Liver (tissue), 9 donors: Measurements from ENCODE around the gene LHX3. TPM values are rescaled to one million over a fixed set of nuclear protein-coding genes. Genes with fewer than 3 reads are reported as not detected.

Experiments
- DNase-seq: peaks from one replicate; pipeline ENCODE4 v3.0.0-alpha.2; 2017; ENCODE audit warnings: low spot score
- H3K27ac ChIP-seq, 2 donors: one replicate each; pipeline ENCODE4 v1.7.0; 2013; ENCODE audit warnings: inconsistent platforms in 2 of 2, low read length in 2 of 2, control low read depth in 1 of 2, low read depth in 1 of 2, mild to moderate bottlenecking in 1 of 2
- H3K27me3 ChIP-seq, 4 donors: one replicate each; pipeline versions ENCODE4 v1.6.1 to v1.7.0; 2013; ENCODE audit warnings: low read length in 3 of 4, inconsistent platforms in 1 of 4, mild to moderate bottlenecking in 1 of 4, moderate library complexity in 1 of 4; ENCODE audit not compliant: control insufficient read depth in 4 of 4, insufficient read depth in 4 of 4
- H3K36me3 ChIP-seq, 4 donors: one replicate each; pipeline versions ENCODE4 v1.6.1 to v1.7.0; 2013; ENCODE audit warnings: low read length in 3 of 4, mild to moderate bottlenecking in 3 of 4, low read depth in 1 of 4, moderate library complexity in 1 of 4; ENCODE audit not compliant: control insufficient read depth in 4 of 4, insufficient read depth in 3 of 4
- H3K4me1 ChIP-seq, 4 donors: one replicate each; pipeline versions ENCODE4 v1.6.1 to v1.7.0; 2013; ENCODE audit warnings: low read length in 3 of 4, mild to moderate bottlenecking in 3 of 4, moderate library complexity in 1 of 4; ENCODE audit not compliant: control insufficient read depth in 4 of 4, insufficient read depth in 4 of 4
- H3K4me3 ChIP-seq, 3 donors: one replicate each; pipeline versions ENCODE4 v1.6.1 to v1.7.0; 2013; ENCODE audit warnings: low read length in 3 of 3, control low read depth in 1 of 3, low read depth in 1 of 3, mild to moderate bottlenecking in 1 of 3
- H3K9ac ChIP-seq, 2 donors: one replicate each; pipeline ENCODE4 v1.7.0; 2013; ENCODE audit warnings: low read length in 2 of 2, mild to moderate bottlenecking in 2 of 2, moderate library complexity in 2 of 2, control low read depth in 1 of 2, low read depth in 1 of 2
- H3K9me3 ChIP-seq, 4 donors: one replicate each; pipeline versions ENCODE4 v1.6.1 to v1.7.0; 2013; ENCODE audit warnings: low read length in 3 of 4; ENCODE audit not compliant: control insufficient read depth in 4 of 4
- CTCF ChIP-seq: fragments of 150-350 bp; IDR thresholded peaks from 2 replicates; pipeline ENCODE4 v1.5.1; 2017; ENCODE audit warnings: improper control_type of control experiment, low read depth, low read length; ENCODE audit not compliant: missing input control
- EGR1 ChIP-seq, 2 donors: IDR thresholded peaks; 2 replicates each; pipeline ENCODE4 v1.6.1; 2016 to 2018; ENCODE audit warnings: antibody characterized with exemption in 2 of 2, low read depth in 2 of 2
- FOXA1 ChIP-seq: IDR thresholded peaks from 2 replicates; pipeline ENCODE4 v1.6.1; 2016; ENCODE audit warnings: antibody characterized with exemption
- FOXA2 ChIP-seq: IDR thresholded peaks from 2 replicates; pipeline ENCODE4 v1.6.1; 2016; ENCODE audit warnings: antibody characterized with exemption
- GABPA ChIP-seq, 2 donors: IDR thresholded peaks in 1 of 2; conservative IDR thresholded peaks in 1 of 2; 2 replicates each; pipeline ENCODE4 v1.6.1; 2016; ENCODE audit warnings: antibody characterized with exemption in 2 of 2, mild to moderate bottlenecking in 1 of 2, moderate library complexity in 1 of 2
- HNF4G ChIP-seq: IDR thresholded peaks from 2 replicates; pipeline ENCODE4 v1.6.1; 2016; ENCODE audit warnings: antibody characterized with exemption
- JUND ChIP-seq, 2 donors: IDR thresholded peaks; 2 replicates each; pipeline ENCODE4 v1.6.1; 2016; ENCODE audit warnings: antibody characterized with exemption in 2 of 2
- NR2F2 ChIP-seq: IDR thresholded peaks from 2 replicates; pipeline ENCODE4 v1.6.1; 2016; ENCODE audit warnings: antibody characterized with exemption
- RAD21 ChIP-seq, 2 donors: IDR thresholded peaks; 2 replicates each; pipeline ENCODE4 v1.6.1; 2016; ENCODE audit warnings: antibody characterized with exemption in 2 of 2, mild to moderate bottlenecking in 2 of 2
- SP1 ChIP-seq: IDR thresholded peaks from 2 replicates; pipeline ENCODE4 v1.6.1; 2018; ENCODE audit warnings: antibody characterized with exemption, mild to moderate bottlenecking
- ZBTB33 ChIP-seq: IDR thresholded peaks from 2 replicates; pipeline ENCODE4 v1.6.1; 2016; ENCODE audit warnings: antibody characterized with exemption
- WGBS: extraction: QIAGEN DNeasy Blood & Tissue Kit; methylation state at CpG from one replicate; pipeline ENCODE4 v1.1.7; 2013; 5-methylcytosine and 5-hydroxymethylcytosine counted together
- polyA plus RNA-seq, 2 donors: library from polyadenylated mRNA; stranded (reverse) in 1 of 2; unstranded in 1 of 2; fragments of 200-250 nt in 1 of 2; fragments of >200 nt in 1 of 2; fragmentation: Nextera tagmentation in 1 of 2; extraction: Ambion mirVana in 1 of 2; gene quantifications; one replicate each; pipeline versions ENCODE4 v1.2.1 to v1.2.3, GENCODE V29; 2013 to 2015
- total RNA-seq, 2 donors: library from RNA; depleted of rRNA; stranded (reverse); fragments of >200 nt; gene quantifications; one replicate each; pipeline ENCODE4 v1.2.3, GENCODE V29; 2014
- TF ChIP-seq, protein P1 (sequence below): IDR thresholded peaks from 2 replicates; pipeline ENCODE4 v1.6.1; 2016; ENCODE audit warnings: antibody characterized with exemption
- donor health status: healthy.
- donor health status: healthy.
- donor health status: healthy.
- donor health status: healthy.
- donor health status: healthy.

Gene LHX3
- total and polyA plus RNA-seq, 4 donors = not detected

GRCh38 chr9:136171009-136171800 is 33.7 kb downstream of the LHX3 start:
- 44% methylated on average over 16 of the region's 16 CpGs for WGBS
- no peak for DNase-seq

DNA sequence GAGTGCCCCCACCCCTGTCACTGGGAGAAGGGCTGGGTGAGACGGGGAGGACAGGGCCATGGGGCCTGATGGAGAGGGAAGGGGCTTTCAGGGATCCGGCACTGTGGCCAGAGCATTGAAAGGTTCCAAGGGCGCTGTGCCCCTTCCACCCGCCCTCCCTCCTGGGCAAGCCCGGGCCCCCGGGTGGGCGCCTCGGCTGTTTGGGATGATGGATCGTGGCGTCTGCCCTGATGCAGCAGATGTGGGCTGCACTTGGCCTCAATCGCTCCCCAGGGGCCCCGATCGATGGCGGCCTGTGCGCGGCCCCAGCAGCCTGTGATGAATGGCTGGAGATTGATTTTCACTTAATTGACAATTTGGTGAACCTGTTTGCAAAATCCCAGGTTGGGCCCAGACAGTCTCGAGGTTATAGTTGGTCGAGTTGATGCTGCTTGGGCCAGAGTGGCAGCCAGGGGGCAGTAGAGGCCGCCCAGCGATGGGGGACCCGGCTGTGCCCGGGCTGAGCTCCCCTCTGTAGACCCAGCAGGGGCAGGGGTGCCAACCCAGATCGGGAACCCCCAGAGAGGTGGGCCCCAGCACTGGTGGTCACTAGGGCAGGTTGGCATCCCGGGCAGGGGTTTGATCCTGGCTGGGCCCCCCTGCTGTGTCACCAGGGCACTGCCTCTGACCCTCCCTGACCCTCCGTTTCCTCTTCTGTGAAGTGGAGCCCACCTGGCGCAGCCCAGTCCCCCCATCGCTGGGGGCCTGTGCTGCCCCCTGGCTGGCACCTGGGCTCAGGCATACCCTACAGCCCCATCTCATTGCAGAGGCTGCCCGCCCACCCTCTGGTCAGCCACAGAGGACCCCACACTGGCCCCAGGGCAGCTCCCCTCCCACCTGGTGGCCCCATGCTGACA is 34.7 kb downstream of the LHX3 start:
- Histone ChIP-seq H3K27me3 (peaks cover 0 to 2% (median 0%) of the 10 kb centered on the region in 4 donors), H3K4me1 (no peaks in the 10 kb centered on the region), H3K9me3 (no peaks in the 10 kb centered on the region), H3K36me3 (no peaks in the 10 kb centered on the region), H3K9ac (no peak overlapping the region), H3K4me3 (no peak overlapping the region), H3K27ac (no peak overlapping the region)
- DNase-seq = peak; percentile 73
- 47% methylated on average over 28 of the region's 28 CpGs for WGBS
- TF ChIP-seq FOXA1 (no peak), RAD21 (IDR thresholded peaks at IDR 0.05) (peak; percentile 72 to 81), CTCF (peak; percentile 69)

More at GRCh38 chr9:136171009-136171800, 33.7 kb downstream of the LHX3 start:
- Histone ChIP-seq H3K27ac (no peak overlapping the region), H3K4me3 (no peak overlapping the region), H3K4me1 (no peaks in the 10 kb centered on the region), H3K9me3 (no peaks in the 10 kb centered on the region), H3K36me3 (no peaks in the 10 kb centered on the region), H3K27me3 (peaks cover 0 to 2% (median 0%) of the 10 kb centered on the region in 4 donors), H3K9ac (no peak overlapping the region)
- TF ChIP-seq EGR1 (IDR thresholded peaks at IDR 0.05; ENCODE audit: low read depth in 2 of 2) (no peak), HNF4G (no peak), CTCF (no peak), RAD21 (IDR thresholded peaks at IDR 0.05) (no peak), JUND (IDR thresholded peaks at IDR 0.05) (no peak), GABPA (IDR thresholded peaks at IDR 0.05 in 1 of 2, conservative IDR thresholded peaks at IDR 0.05 in 1 of 2) (no peak), NR2F2 (no peak), ZBTB33 (no peak), FOXA2 (no peak), SP1 (no peak)
- TF ChIP-seq, protein P1, sequence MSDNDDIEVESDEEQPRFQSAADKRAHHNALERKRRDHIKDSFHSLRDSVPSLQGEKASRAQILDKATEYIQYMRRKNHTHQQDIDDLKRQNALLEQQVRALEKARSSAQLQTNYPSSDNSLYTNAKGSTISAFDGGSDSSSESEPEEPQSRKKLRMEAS = no peak
